ENCODE measurements around the gene NOP56. TPM values are rescaled to one million over a fixed set of nuclear protein-coding genes. Genes with fewer than 3 reads are reported as not detected.

NOP56 gene
- total and polyA plus RNA-seq, 12 donors = 37.1 to 77.1 (median 50.8) TPM

GRCh38 chr20:2687514-2687913 is 35.1 kb downstream of the NOP56 start:
- no peaks in the 10 kb centered on the region for H3K9me3 ChIP-seq
- intact Hi-C loops (cut with DNase I) = loop anchor here in 2 of 10 donors (5.0 kb wide), 2 partner anchors 55 to 65 kb away; no protein-coding TSS in a partner anchor
- no peak overlapping the region for H3K27ac ChIP-seq
- H3K27me3 ChIP-seq = peaks cover 0 to 57% (median 10%) of the 10 kb centered on the region in 7 donors
- ATAC-seq = no peak
- H3K4me3 ChIP-seq = no peak overlapping the region
- peaks cover 0 to 18% (median 6%) of the 10 kb centered on the region in 9 donors for H3K4me1 ChIP-seq
- H3K36me3 ChIP-seq = no peaks in the 10 kb centered on the region
- TF ChIP-seq CTCF (IDR thresholded peaks at IDR 0.05) = no peak
- whole genome bisulfite sequencing, 2 donors = 42 to 44% methylated on average over 6 of the region's 6 CpGs
- no peak for DNase-seq

GRCh38 chr20:2688041-2688591 is 35.7 kb downstream of the NOP56 start:
- Histone ChIP-seq H3K4me1 (peaks cover 0 to 18% (median 6%) of the 10 kb centered on the region in 9 donors), H3K9me3 (no peaks in the 10 kb centered on the region), H3K36me3 (no peaks in the 10 kb centered on the region), H3K4me3 (no peak overlapping the region), H3K27ac (no peak overlapping the region), H3K27me3 (peaks cover 0 to 57% (median 10%) of the 10 kb centered on the region in 7 donors)
- DNase-seq = peak; percentile 29 to 52
- ATAC-seq = peak in 3 of 8 donors; percentile 40 to 56 (median 46)
- peak; percentile 25 to 74 (median 62) for TF ChIP-seq CTCF (IDR thresholded peaks at IDR 0.05)
- WGBS, 2 donors = 21 to 26% methylated on average over 18 of the region's 18 CpGs
- intact Hi-C loops (cut with DNase I) = loop anchor here in 3 of 10 donors (1.0 to 5.0 kb wide), 3 partner anchors 54 to 64 kb away; no protein-coding TSS in a partner anchor

GRCh38 chr20:2690213-2690612 is 37.8 kb downstream of the NOP56 start:
- peaks cover 0 to 25% (median 6%) of the 10 kb centered on the region in 9 donors for H3K4me1 ChIP-seq
- H3K27me3 ChIP-seq = peaks cover 0 to 74% (median 18%) of the 10 kb centered on the region in 7 donors
- ATAC-seq (no peak), DNase-seq (no peak)
- intact Hi-C loops (cut with DNase I) = loop anchor here in 3 of 10 donors (2.0 to 10.0 kb wide), 4 partner anchors 47 to 165 kb away; partner anchors contain the start of genes PCED1A (in 2 of the 3) and VPS16 (in 2 of the 3)
- TF ChIP-seq CTCF (IDR thresholded peaks at IDR 0.05) = no peak
- no peak overlapping the region for H3K4me3 ChIP-seq
- no peaks in the 10 kb centered on the region for H3K9me3 ChIP-seq
- no peak overlapping the region for H3K27ac ChIP-seq
- 86 to 89% methylated on average over 3 of the region's 3 CpGs for WGBS, 2 donors
- H3K36me3 ChIP-seq = no peaks in the 10 kb centered on the region

GRCh38 chr20:2690718-2691117 is 38.3 kb downstream of the NOP56 start:
- no peak for TF ChIP-seq CTCF (IDR thresholded peaks at IDR 0.05)
- intact Hi-C loops (cut with DNase I) = loop anchor here in 3 of 10 donors (2.0 to 10.0 kb wide), 4 partner anchors 47 to 164 kb away; partner anchors contain the start of genes PCED1A (in 2 of the 3) and VPS16 (in 2 of the 3)
- ATAC-seq (no peak), DNase-seq (no peak)
- Histone ChIP-seq H3K27me3 (peaks cover 0 to 77% (median 16%) of the 10 kb centered on the region in 7 donors), H3K27ac (no peak overlapping the region), H3K36me3 (no peaks in the 10 kb centered on the region), H3K4me3 (no peak overlapping the region), H3K4me1 (peaks cover 0 to 25% (median 6%) of the 10 kb centered on the region in 9 donors), H3K9me3 (no peaks in the 10 kb centered on the region)
- WGBS, 2 donors = 79% methylated on average over 6 of the region's 6 CpGs

Data from heart right ventricle (tissue), 16 donors.